ENCODE measurements around the gene FAM78B.

FAM78B gene

GRCh38 chr1:166113031-166113430 is 53.8 kb downstream of the FAM78B start:
- no peaks in the 10 kb centered on the region for H3K4me1 ChIP-seq (ENCODE audit: insufficient read depth, low read length, poor library complexity, severe bottlenecking)
- H3K9me3 ChIP-seq (ENCODE audit: insufficient read depth, low read depth, low read length): no peaks in the 10 kb centered on the region
- no peaks in the 10 kb centered on the region for H3F3A ChIP-seq (ENCODE audit: low read depth)
- no peaks in the 10 kb centered on the region for H3K27me3 ChIP-seq (ENCODE audit: insufficient read depth, low read length, poor library complexity, severe bottlenecking)
- H4K20me1 ChIP-seq (ENCODE audit: insufficient read depth, low read length, poor library complexity, severe bottlenecking): no peaks in the 10 kb centered on the region
- no peaks in the 10 kb centered on the region for H3K79me2 ChIP-seq (ENCODE audit: insufficient read depth, low read length)
- H2AFZ ChIP-seq (ENCODE audit: low read length): no peak overlapping the region
- H3K36me3 ChIP-seq (ENCODE audit: insufficient read depth, low read length): no peaks in the 10 kb centered on the region
- no peaks in the 10 kb centered on the region for H3K9me2 ChIP-seq (replicated peaks; ENCODE audit: low read depth, low read length)
- no peak overlapping the region for H3K4me3 ChIP-seq (ENCODE audit: low read length, poor library complexity, severe bottlenecking)
- no peak overlapping the region for H3K4me2 ChIP-seq (ENCODE audit: low read depth, low read length, poor library complexity, severe bottlenecking)
- no peak overlapping the region for H3K9ac ChIP-seq (ENCODE audit: low read depth, low read length, poor library complexity, severe bottlenecking)
- TF ChIP-seq CTCF (conservative IDR thresholded peaks at IDR 0.05; ENCODE audit: low read length) (no peak), EZH2phosphoT487 (IDR thresholded peaks at IDR 0.05; ENCODE audit: borderline replicate concordance) (no peak)

- Histone ChIP-seq H3K4me3 (ENCODE audit: low read length, poor library complexity, severe bottlenecking) (no peak overlapping the region), H3K27me3 (ENCODE audit: insufficient read depth, low read length, poor library complexity, severe bottlenecking) (no peaks in the 10 kb centered on the region), H4K20me1 (ENCODE audit: insufficient read depth, low read length, poor library complexity, severe bottlenecking) (no peaks in the 10 kb centered on the region), H3K79me2 (ENCODE audit: insufficient read depth, low read length) (no peaks in the 10 kb centered on the region), H3K9me3 (ENCODE audit: insufficient read depth, low read depth, low read length) (no peaks in the 10 kb centered on the region), H3F3A (ENCODE audit: low read depth) (no peaks in the 10 kb centered on the region), H3K4me2 (ENCODE audit: low read depth, low read length, poor library complexity, severe bottlenecking) (no peak overlapping the region), H3K9me2 (replicated peaks; ENCODE audit: low read depth, low read length) (no peaks in the 10 kb centered on the region), H3K4me1 (ENCODE audit: insufficient read depth, low read length, poor library complexity, severe bottlenecking) (no peaks in the 10 kb centered on the region), H2AFZ (ENCODE audit: low read length) (no peak overlapping the region), H3K36me3 (ENCODE audit: insufficient read depth, low read length) (no peaks in the 10 kb centered on the region), H3K9ac (ENCODE audit: low read depth, low read length, poor library complexity, severe bottlenecking) (no peak overlapping the region)
- no peak for TF ChIP-seq EZH2phosphoT487 (IDR thresholded peaks at IDR 0.05; ENCODE audit: borderline replicate concordance)
- no peak for TF ChIP-seq CTCF (conservative IDR thresholded peaks at IDR 0.05; ENCODE audit: low read length)
Observed at GRCh38 chr1:166112425-166112824, 54.4 kb downstream of the FAM78B start.

- no peaks in the 10 kb centered on the region for H3K27me3 ChIP-seq (ENCODE audit: insufficient read depth, low read length, poor library complexity, severe bottlenecking)
- no peaks in the 10 kb centered on the region for H3K4me1 ChIP-seq (ENCODE audit: insufficient read depth, low read length, poor library complexity, severe bottlenecking)
- H3K9me3 ChIP-seq (ENCODE audit: insufficient read depth, low read depth, low read length): no peaks in the 10 kb centered on the region
- H3K9me2 ChIP-seq (replicated peaks; ENCODE audit: low read depth, low read length): no peaks in the 10 kb centered on the region
- H3F3A ChIP-seq (ENCODE audit: low read depth): no peaks in the 10 kb centered on the region
- H3K36me3 ChIP-seq (ENCODE audit: insufficient read depth, low read length): no peaks in the 10 kb centered on the region
- TF ChIP-seq EZH2phosphoT487 (IDR thresholded peaks at IDR 0.05; ENCODE audit: borderline replicate concordance): no peak
- no peak for TF ChIP-seq CTCF (conservative IDR thresholded peaks at IDR 0.05; ENCODE audit: low read length)
- H4K20me1 ChIP-seq (ENCODE audit: insufficient read depth, low read length, poor library complexity, severe bottlenecking): no peaks in the 10 kb centered on the region
- H3K4me3 ChIP-seq (ENCODE audit: low read length, poor library complexity, severe bottlenecking): no peak overlapping the region
- H3K9ac ChIP-seq (ENCODE audit: low read depth, low read length, poor library complexity, severe bottlenecking): no peak overlapping the region
- H3K79me2 ChIP-seq (ENCODE audit: insufficient read depth, low read length): no peaks in the 10 kb centered on the region
- no peak overlapping the region for H3K4me2 ChIP-seq (ENCODE audit: low read depth, low read length, poor library complexity, severe bottlenecking)
- no peak overlapping the region for H2AFZ ChIP-seq (ENCODE audit: low read length)
Observed at GRCh38 chr1:166111430-166111829, 55.4 kb downstream of the FAM78B start.
